ENCODE data around the gene NDUFAF7.
A peak's percentile ranks its signal among the peaks of the same experiment; 100 is the strongest.

Gene NDUFAF7

DNA sequence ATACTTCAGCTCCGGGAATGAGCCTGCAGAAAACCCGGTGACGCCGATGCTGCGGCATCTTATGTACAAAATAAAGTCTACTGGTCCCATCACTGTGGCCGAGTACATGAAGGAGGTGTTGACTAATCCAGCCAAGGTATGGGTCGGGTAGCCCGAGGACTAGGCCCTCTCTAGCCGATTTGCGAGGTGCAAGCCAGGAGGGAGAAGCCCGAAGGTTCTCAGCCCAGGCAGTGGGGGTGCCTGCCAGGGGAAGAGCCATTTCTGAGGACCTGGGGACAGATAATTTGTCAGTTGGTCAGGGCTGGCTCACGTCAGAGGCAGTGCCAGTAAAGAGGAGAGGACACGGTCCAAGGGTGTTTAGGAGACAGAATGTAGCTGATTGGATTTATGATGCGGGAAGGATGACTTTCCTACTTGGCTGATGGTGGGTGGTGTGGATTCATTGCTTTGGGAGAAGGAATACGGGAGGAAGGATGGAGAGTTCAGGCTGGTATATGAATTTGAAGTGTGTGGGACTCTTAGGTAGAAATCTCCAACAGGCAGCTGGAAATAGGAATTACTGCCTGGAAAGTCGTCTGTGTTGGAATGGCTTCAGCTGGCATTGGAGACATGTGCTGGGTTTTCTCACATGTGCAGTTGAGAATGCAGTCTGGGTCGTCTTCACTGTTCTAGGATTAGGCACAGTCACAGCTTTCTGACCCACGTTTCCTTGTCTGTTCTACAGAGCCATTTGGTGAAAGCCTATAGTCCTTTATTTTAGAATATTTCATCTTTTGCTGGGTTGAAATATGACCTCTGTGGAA lies 874 bp downstream of the NDUFAF7 start (continued):
- TF ChIP-seq OVOL3 (tag by site-specific recombination; IDR thresholded peaks at IDR 0.05), result no peak
- TF ChIP-seq, protein P1, sequence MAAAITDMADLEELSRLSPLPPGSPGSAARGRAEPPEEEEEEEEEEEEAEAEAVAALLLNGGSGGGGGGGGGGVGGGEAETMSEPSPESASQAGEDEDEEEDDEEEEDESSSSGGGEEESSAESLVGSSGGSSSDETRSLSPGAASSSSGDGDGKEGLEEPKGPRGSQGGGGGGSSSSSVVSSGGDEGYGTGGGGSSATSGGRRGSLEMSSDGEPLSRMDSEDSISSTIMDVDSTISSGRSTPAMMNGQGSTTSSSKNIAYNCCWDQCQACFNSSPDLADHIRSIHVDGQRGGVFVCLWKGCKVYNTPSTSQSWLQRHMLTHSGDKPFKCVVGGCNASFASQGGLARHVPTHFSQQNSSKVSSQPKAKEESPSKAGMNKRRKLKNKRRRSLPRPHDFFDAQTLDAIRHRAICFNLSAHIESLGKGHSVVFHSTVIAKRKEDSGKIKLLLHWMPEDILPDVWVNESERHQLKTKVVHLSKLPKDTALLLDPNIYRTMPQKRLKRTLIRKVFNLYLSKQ (tag by site-specific recombination; IDR thresholded peaks at IDR 0.05; ENCODE audit: borderline replicate concordance), result no peak
- TF ChIP-seq KLF16 (tag by site-specific recombination; IDR thresholded peaks at IDR 0.05), result no peak
- no peak for TF ChIP-seq SP7 (tag by site-specific recombination; IDR thresholded peaks at IDR 0.05)
- TF ChIP-seq ZBTB1 (tag by site-specific recombination; IDR thresholded peaks at IDR 0.05), result no peak
- TF ChIP-seq, protein P2, sequence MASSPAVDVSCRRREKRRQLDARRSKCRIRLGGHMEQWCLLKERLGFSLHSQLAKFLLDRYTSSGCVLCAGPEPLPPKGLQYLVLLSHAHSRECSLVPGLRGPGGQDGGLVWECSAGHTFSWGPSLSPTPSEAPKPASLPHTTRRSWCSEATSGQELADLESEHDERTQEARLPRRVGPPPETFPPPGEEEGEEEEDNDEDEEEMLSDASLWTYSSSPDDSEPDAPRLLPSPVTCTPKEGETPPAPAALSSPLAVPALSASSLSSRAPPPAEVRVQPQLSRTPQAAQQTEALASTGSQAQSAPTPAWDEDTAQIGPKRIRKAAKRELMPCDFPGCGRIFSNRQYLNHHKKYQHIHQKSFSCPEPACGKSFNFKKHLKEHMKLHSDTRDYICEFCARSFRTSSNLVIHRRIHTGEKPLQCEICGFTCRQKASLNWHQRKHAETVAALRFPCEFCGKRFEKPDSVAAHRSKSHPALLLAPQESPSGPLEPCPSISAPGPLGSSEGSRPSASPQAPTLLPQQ (tag by site-specific recombination; IDR thresholded peaks at IDR 0.05), result 0 out of 2 replicates have a peak, but pooled peaks have one; percentile 1
- no peak for TF ChIP-seq ZNF174 (tag by site-specific recombination; IDR thresholded peaks at IDR 0.05)
- TF ChIP-seq ZNF626 (tag by site-specific recombination; IDR thresholded peaks at IDR 0.05), result no peak
- no peak for TF ChIP-seq ZNF701 (tag by site-specific recombination; IDR thresholded peaks at IDR 0.05)
- TF ChIP-seq ZNF664 (tag by site-specific recombination; IDR thresholded peaks at IDR 0.05), result no peak
- peak; percentile 1; the same call in 1 of the 2 replicates for TF ChIP-seq ZBTB20 (tag by site-specific recombination; IDR thresholded peaks at IDR 0.05)

DNA sequence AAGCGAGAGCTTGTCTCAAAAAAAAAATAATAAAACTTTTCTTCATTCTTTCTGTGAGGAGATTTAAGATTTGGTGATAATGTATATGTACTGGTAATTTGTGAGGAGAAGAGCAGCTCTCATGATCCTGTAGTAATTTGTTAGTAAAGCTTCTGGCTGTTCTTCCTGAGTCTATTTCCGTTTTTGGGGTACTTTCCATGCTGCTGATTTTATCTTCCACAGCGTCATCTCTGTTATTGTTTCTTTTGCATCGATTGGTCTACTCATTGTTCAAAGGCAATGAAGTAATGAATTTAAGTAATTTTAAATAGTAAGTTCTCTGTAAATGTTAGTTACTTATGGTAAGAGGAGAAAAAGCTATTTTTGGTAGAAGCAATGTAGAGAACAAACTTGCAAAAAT lies 12.0 kb downstream of the NDUFAF7 start:
- TF ChIP-seq ZFP37 (tag by site-specific recombination; IDR thresholded peaks at IDR 0.05) (no peak), ZNF248 (tag by site-specific recombination; IDR thresholded peaks at IDR 0.05) (no peak), EGR2 (tag by site-specific recombination; IDR thresholded peaks at IDR 0.05; ENCODE audit: low read depth) (no peak), KLF10 (tag by site-specific recombination; IDR thresholded peaks at IDR 0.05) (no peak), ZNF600 (tag by site-specific recombination; IDR thresholded peaks at IDR 0.05) (no peak), ZNF416 (tag by site-specific recombination; IDR thresholded peaks at IDR 0.05) (no peak), ZNF501 (tag by site-specific recombination; IDR thresholded peaks at IDR 0.05) (no peak), ZNF354C (tag by site-specific recombination; IDR thresholded peaks at IDR 0.05; ENCODE audit: borderline replicate concordance, low read depth) (no peak), KLF16 (tag by site-specific recombination; IDR thresholded peaks at IDR 0.05) (no peak), IKZF3 (tag by site-specific recombination; IDR thresholded peaks at IDR 0.05) (no peak), GLIS2 (tag by site-specific recombination; IDR thresholded peaks at IDR 0.05) (no peak), BCL11A (tag by site-specific recombination; IDR thresholded peaks at IDR 0.05; ENCODE audit: low read depth) (no peak), ZBTB7A (tag by site-specific recombination; IDR thresholded peaks at IDR 0.05; ENCODE audit: low read depth) (no peak), YY1 (tag by site-specific recombination; IDR thresholded peaks at IDR 0.05) (no peak)
- TF ChIP-seq, protein P3, sequence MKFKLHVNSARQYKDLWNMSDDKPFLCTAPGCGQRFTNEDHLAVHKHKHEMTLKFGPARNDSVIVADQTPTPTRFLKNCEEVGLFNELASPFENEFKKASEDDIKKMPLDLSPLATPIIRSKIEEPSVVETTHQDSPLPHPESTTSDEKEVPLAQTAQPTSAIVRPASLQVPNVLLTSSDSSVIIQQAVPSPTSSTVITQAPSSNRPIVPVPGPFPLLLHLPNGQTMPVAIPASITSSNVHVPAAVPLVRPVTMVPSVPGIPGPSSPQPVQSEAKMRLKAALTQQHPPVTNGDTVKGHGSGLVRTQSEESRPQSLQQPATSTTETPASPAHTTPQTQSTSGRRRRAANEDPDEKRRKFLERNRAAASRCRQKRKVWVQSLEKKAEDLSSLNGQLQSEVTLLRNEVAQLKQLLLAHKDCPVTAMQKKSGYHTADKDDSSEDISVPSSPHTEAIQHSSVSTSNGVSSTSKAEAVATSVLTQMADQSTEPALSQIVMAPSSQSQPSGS (tag by site-specific recombination; IDR thresholded peaks at IDR 0.05; ENCODE audit: low read depth), result no peak
- TF ChIP-seq, protein P4, sequence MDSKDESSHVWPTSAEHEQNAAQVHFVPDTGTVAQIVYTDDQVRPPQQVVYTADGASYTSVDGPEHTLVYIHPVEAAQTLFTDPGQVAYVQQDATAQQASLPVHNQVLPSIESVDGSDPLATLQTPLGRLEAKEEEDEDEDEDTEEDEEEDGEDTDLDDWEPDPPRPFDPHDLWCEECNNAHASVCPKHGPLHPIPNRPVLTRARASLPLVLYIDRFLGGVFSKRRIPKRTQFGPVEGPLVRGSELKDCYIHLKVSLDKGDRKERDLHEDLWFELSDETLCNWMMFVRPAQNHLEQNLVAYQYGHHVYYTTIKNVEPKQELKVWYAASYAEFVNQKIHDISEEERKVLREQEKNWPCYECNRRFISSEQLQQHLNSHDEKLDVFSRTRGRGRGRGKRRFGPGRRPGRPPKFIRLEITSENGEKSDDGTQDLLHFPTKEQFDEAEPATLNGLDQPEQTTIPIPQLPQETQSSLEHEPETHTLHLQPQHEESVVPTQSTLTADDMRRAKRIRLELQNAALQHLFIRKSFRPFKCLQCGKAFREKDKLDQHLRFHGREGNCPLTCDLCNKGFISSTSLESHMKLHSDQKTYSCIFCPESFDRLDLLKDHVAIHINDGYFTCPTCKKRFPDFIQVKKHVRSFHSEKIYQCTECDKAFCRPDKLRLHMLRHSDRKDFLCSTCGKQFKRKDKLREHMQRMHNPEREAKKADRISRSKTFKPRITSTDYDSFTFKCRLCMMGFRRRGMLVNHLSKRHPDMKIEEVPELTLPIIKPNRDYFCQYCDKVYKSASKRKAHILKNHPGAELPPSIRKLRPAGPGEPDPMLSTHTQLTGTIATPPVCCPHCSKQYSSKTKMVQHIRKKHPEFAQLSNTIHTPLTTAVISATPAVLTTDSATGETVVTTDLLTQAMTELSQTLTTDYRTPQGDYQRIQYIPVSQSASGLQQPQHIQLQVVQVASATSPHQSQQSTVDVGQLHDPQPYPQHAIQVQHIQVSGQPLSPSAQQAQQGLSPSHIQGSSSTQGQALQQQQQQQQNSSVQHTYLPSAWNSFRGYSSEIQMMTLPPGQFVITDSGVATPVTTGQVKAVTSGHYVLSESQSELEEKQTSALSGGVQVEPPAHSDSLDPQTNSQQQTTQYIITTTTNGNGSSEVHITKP (tag by site-specific recombination; IDR thresholded peaks at IDR 0.05), result no peak
- Histone ChIP-seq H3K9me3 (ENCODE audit: control insufficient read depth, insufficient read depth, low read depth, low read length) (no peaks in the 10 kb centered on the region), H3K4me3 (ENCODE audit: low read depth, low read length) (no peak overlapping the region), H3K27ac (ENCODE audit: extremely low read depth, low read depth, low read length) (no peak overlapping the region), H3K36me3 (ENCODE audit: control insufficient read depth in 2 of 2, insufficient read depth in 1 of 2, low read length in 2 of 2) (peaks cover 50 to 89% of the 10 kb centered on the region in 2 experiments), H3K4me1 (ENCODE audit: control insufficient read depth, insufficient read depth, low read length) (no peaks in the 10 kb centered on the region)
- ChIA-PET CTCF (interaction anchor here (0.6 to 0.7 kb wide), 2 partner anchors 10 to 789 kb away, joined by 3 read pairs; no protein-coding TSS in a partner anchor), POLR2A (no interaction called here)

All from HEK293 (cell line).